SK-N-SH (cell line): Measurements from ENCODE around the gene WDR6.

ENCODE experiments used
- CTCF ChIP-seq: fragments of 200-600 bp; sonication (generic); IDR thresholded peaks from 2 replicates; pipeline ENCODE4 v1.6.1; 2017; ENCODE audit warnings: antibody characterized with exemption, mild to moderate bottlenecking, moderate library complexity
- EP300 ChIP-seq, 2 experiments: IDR thresholded peaks; 2 replicates each; pipeline versions ENCODE4 v1.4.0 to v1.6.1; 2012; ENCODE audit warnings: borderline replicate concordance in 1 of 2, low read depth in 1 of 2, low read length in 1 of 2
- GABPA ChIP-seq: IDR thresholded peaks from 2 replicates; pipeline ENCODE4 v1.4.0; 2012; ENCODE audit warnings: low read depth, mild to moderate bottlenecking
- GATA2 ChIP-seq: sonication (generic); formaldehyde crosslinking; IDR thresholded peaks from 2 replicates; pipeline ENCODE4 v1.5.0; 2020; ENCODE audit warnings: mild to moderate bottlenecking, missing genetic modification reagents
- MEF2A ChIP-seq: IDR thresholded peaks from 2 replicates; pipeline ENCODE4 v1.4.0; 2012; ENCODE audit warnings: low read depth, borderline replicate concordance
- POLR2AphosphoS5 ChIP-seq: IDR thresholded peaks from 2 replicates; pipeline ENCODE4 v1.6.1; 2012; ENCODE audit warnings: low read depth, low read length
- REST ChIP-seq: IDR thresholded peaks from 2 replicates; pipeline ENCODE4 v1.6.1; 2012; ENCODE audit warnings: mild to moderate bottlenecking, low read depth, low read length, moderate library complexity
- SIN3A ChIP-seq: IDR thresholded peaks from 2 replicates; pipeline ENCODE4 v1.6.1; 2012; ENCODE audit warnings: low read depth, mild to moderate bottlenecking, low read length, moderate library complexity, borderline replicate concordance

- no peak for TF ChIP-seq CTCF
- no peak for TF ChIP-seq REST
- no peak for TF ChIP-seq POLR2AphosphoS5
- no peak for TF ChIP-seq SIN3A
- no peak for TF ChIP-seq EP300 (IDR thresholded peaks at IDR 0.05; ENCODE audit: borderline replicate concordance in 1 of 2, low read depth in 1 of 2, low read length in 1 of 2)
- no peak for TF ChIP-seq MEF2A
- no peak for TF ChIP-seq GATA2 (CRISPR knock-in tag)
- TF ChIP-seq GABPA, result no peak
Observed at GRCh38 chr3:49058011-49058410, 50.8 kb downstream of the WDR6 start.
